ENCODE measurements around the gene SNX20.
A peak's percentile ranks its signal among the peaks of the same experiment; 100 is the strongest.

SNX20 gene

GRCh38 chr16:50637716-50638602 is 43.2 kb downstream of the SNX20 start:
- no peak for DNase-seq

- no peak for DNase-seq
Observed at GRCh38 chr16:50636753-50637374, 44.2 kb downstream of the SNX20 start.

- DNase-seq: no peak
Observed at GRCh38 chr16:50635505-50636392, 45.4 kb downstream of the SNX20 start.

GRCh38 chr16:50634947-50635346 is 46.2 kb downstream of the SNX20 start:
- DNase-seq: no peak

- no peak for DNase-seq
Observed at GRCh38 chr16:50634090-50634489, 47.0 kb downstream of the SNX20 start.

GRCh38 chr16:50632927-50633800 is 47.9 kb downstream of the SNX20 start:
- no peak for DNase-seq

- no peak for DNase-seq
Observed at GRCh38 chr16:50631985-50632576, 49.0 kb downstream of the SNX20 start.

- DNase-seq: no peak
Observed at GRCh38 chr16:50631249-50631984, 49.7 kb downstream of the SNX20 start.

GRCh38 chr16:50630394-50631020 is 50.6 kb downstream of the SNX20 start:
- no peak for DNase-seq

- no peak for DNase-seq
Observed at GRCh38 chr16:50629334-50629733, 51.8 kb downstream of the SNX20 start.

- no peak for DNase-seq
Observed at GRCh38 chr16:50628156-50628802, 52.8 kb downstream of the SNX20 start.

GRCh38 chr16:50627419-50627818 is 53.7 kb downstream of the SNX20 start:
- DNase-seq: peak in 10 of 58 donors; percentile 5 to 43 (median 14)

GRCh38 chr16:50626868-50627267 is 54.2 kb downstream of the SNX20 start:
- DNase-seq: no peak

- no peak for DNase-seq
Observed at GRCh38 chr16:50625374-50625773, 55.7 kb downstream of the SNX20 start.

- no peak for DNase-seq
Observed at GRCh38 chr16:50624449-50624970, 56.6 kb downstream of the SNX20 start.

GRCh38 chr16:50622643-50623369 is 58.3 kb downstream of the SNX20 start:
- DNase-seq: no peak

- no peak for DNase-seq
Observed at GRCh38 chr16:50622029-50622428, 59.1 kb downstream of the SNX20 start.

All from anterior cingulate cortex (tissue), 58 donors.